GM15510 (cell line): ENCODE measurements around the gene MED29.

ENCODE experiments used
- POLR2A ChIP-seq: IDR thresholded peaks from 3 replicates; pipeline ENCODE4 v1.6.1; 2011; ENCODE audit warnings: borderline replicate concordance; ENCODE audit not compliant: insufficient read length; ENCODE audit errors: extremely low read depth

Gene MED29

DNA sequence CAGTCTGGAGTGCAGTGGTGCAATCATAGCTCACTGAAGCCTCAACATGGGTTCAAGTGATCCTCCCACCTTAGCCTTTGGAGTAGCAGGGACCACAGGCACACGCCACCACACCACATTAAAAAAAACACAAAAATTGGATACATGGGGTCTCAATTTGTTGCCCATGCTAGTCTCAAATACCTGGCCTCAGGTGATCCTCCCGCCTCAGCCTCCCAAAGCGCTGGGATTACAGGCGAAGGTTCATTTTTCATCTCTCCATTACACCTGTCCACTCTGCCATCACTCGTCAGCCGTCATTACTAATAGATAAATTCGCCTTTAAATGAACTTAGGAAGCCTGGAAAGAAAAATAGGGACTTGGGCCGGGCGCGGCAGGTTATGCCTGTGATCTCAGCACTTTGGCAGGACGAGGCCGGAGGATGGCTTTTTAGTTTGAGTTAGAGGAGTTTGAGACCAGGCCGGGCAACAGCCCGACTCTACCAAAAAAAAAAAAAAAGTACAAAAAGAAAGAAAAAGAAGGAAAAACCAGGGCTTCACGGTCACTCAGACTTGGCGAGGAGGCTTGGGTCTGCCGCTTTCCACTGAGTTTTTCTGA, 53.5 kb downstream of the MED29 start:
- no peak for TF ChIP-seq POLR2A

DNA sequence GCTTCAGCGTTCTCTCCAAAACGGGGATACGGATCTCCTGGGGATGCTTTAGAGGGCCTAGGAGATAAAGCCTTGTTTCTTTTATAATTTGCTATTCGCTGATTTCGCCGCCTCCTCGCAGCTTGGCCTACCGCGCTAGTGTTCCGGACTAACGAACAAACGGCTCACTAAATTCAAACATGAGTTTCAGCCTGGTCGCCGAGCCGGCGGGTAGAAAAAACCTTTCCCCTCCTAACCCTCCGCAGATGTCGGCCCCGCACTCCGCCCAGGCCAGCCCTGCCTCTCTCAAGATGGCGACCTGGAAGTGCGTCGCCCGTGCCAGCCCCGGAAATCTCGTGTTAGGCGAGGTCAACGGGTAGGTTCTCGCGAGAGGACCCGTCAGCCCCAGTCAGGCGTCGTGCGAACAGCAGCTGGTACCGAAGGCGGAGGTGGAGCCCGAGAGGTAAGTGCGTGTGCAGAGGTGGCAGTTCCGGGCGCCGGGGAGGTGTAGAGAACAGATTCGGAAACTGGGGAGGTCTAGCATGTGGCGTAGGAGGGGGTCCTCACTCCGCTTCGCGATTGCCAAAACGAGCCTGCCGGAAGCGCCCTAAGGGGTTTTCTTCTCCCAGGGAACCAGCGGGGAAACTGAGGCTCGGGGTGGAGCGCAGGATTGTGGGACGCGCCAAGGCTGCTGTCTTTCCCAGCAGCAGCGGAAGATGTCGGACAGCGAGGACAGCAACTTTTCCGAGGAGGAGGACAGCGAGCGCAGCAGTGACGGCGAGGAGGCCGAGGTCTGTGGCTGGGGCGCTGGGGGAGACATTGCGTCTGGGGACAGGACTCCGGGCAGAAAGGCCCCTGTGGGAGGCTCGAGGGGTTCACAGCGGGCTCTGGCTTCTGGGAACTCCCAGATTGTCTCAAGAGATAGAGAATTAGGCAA, 54.3 kb downstream of the MED29 start, which contains the start of gene SUPT5H:
Gene SUPT5H, plus strand, starts transcription at position 387 of the 916 bp plus-strand sequence. Its CDS starts 309 bp downstream, at position 696.
- peak; percentile 90 for TF ChIP-seq POLR2A

DNA sequence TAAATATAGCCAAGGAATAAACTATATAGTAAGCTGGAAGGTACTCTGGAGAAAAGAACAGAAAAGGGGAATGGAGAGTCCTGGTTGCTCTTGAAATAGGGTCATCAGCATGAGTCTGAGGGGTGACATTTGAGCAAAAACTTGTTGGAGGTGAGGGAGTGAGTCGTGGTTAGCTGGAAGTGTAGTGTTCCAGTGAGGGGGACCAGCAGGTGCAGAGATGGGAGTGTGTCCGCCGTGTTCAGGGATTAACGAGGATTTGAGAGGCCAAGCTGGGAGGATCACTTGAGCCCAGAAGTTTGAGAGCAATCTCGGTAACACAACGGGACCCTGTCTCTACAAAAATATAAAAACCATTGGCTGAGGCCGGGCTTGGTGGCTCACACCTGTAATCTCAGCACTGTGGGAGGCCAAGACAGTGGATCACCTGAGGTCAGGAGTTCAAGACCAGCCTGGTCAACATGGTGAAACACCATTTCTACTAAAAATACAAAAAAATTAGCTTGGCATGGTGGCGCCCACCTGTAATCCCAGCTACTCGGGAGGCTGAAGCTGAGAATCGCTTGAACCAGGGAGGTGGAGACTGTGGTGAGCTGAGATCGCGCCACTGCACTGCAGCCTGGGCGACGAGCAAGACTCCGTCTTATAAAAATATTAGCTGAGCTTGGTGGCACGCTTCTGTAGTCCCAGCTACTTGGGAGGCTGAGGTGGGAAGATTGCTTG, 55.3 kb downstream of the MED29 start:
- TF ChIP-seq POLR2A, result no peak

DNA sequence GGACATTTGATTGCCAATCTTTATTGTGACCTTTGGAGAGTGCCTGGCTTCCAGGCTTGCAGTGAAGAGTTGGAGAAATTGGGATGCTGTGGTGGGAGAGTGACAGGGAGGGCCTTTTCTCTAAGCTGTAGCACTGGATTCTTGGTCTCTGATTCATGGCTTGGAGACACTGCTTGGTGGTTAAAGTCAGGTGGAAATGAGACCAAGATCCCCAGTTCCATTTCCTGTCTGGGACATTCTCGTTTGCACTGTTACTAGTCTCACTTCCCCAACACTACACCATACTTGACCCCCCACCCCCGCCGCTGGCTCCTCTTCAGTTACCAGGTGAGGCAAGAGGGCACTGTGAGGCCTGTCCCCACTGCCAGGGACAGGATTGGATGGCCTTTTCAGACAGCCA, 57.1 kb downstream of the MED29 start:
- no peak for TF ChIP-seq POLR2A

DNA sequence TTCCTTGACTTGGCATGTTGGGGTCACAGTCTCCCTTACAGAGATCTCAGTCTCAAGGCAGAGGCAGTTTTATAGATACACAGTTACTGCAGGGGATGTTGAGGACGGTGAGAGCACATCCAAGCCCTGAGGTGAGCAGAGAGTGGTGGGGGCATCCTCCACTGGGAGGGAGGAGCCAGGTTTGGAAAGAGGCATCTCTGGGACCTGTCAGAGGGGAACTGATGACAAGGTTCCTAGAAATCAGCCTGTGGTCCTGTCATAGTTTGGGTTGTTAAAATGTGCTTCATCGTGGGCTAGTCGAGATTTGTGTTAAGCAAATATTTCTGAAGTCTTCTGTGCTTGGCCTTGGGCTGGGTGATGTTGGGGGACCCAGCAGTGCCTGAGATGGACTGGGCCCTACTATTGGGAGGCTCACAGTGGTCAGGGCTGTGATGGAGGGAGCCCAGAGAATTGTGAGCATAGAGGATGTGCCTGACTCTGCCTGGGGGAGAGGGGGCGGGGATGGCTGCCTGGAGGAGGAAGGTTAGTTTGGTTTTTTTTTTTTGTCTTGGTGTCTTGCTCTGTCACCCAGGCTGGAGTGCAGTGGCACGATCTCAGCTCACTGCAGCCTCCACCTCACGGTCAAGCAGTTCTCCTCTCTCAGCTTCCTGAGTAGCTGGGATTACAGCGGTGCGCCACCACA, 58.1 kb downstream of the MED29 start:
- no peak for TF ChIP-seq POLR2A
